GM12864 (cell line): Measurements from ENCODE around the gene LRFN3.

Experiments used
- DNase-seq: peaks from one replicate; pipeline ENCODE4 v3.0.0-alpha.2; 2011; ENCODE audit warnings: low read depth
- H3K4me3 ChIP-seq: 2 replicates; pipeline ENCODE4 v1.5.1; 2011; ENCODE audit warnings: mild to moderate bottlenecking, low read depth, low read length, control low read depth
- CTCF ChIP-seq: IDR thresholded peaks from 2 replicates; pipeline ENCODE4 v1.5.1; 2011; ENCODE audit warnings: low read depth, mild to moderate bottlenecking, moderate library complexity, low read length, control low read depth, inconsistent platforms; ENCODE audit errors: missing control alignments

Gene LRFN3

GRCh38 chr19:35931874-35932202, 4.3 kb upstream of the LRFN3 start:
- TF ChIP-seq CTCF = no peak
- H3K4me3 ChIP-seq = no peak overlapping the region
- DNase-seq = no peak

- no peak for DNase-seq
- TF ChIP-seq CTCF = no peak
Measured at GRCh38 chr19:35932291-35932936, 3.8 kb upstream of the LRFN3 start.

GRCh38 chr19:35936738-35937268, 629 bp downstream of the LRFN3 start:
- no peak for DNase-seq
- no peak for TF ChIP-seq CTCF
- peak overlapping the region; percentile 56 for H3K4me3 ChIP-seq

More at GRCh38 chr19:35932291-35932936, 3.8 kb upstream of the LRFN3 start:
- no peak overlapping the region for H3K4me3 ChIP-seq

GRCh38 chr19:35937345-35938281, 1.4 kb downstream of the LRFN3 start:
- H3K4me3 ChIP-seq = peak overlapping the region; percentile 56
- no peak for DNase-seq
- TF ChIP-seq CTCF = no peak

- no peak for DNase-seq
- TF ChIP-seq CTCF = no peak
- H3K4me3 ChIP-seq = no peak overlapping the region
Measured at GRCh38 chr19:35938282-35939224, 2.4 kb downstream of the LRFN3 start.

GRCh38 chr19:35939307-35940077, 3.3 kb downstream of the LRFN3 start:
- DNase-seq = no peak
- TF ChIP-seq CTCF = no peak
- H3K4me3 ChIP-seq = no peak overlapping the region
